Astrocyte of the cerebellum (primary cell): ENCODE results near the gene ZMIZ2.

Source experiments
- DNase-seq: peaks from one replicate; pipeline ENCODE4 v3.0.0-alpha.2; 2011; ENCODE audit warnings: low read depth
- H3K4me3 ChIP-seq: 2 replicates; pipeline ENCODE4 v1.5.1; 2011; ENCODE audit warnings: mild to moderate bottlenecking, low read depth, low read length, moderate library complexity
- in situ Hi-C: cut with HindIII; loops from 2 replicates; pipeline ENCODE4 v1.10.0; 2017; ENCODE audit warnings: low sequenced_read_pairs
- TF ChIP-seq, protein P1 (sequence below): IDR thresholded peaks from 2 replicates; pipeline ENCODE4 v1.5.1; 2012; ENCODE audit warnings: low read length, low read depth, moderate library complexity, mild to moderate bottlenecking; ENCODE audit errors: missing control alignments

The ZMIZ2 gene

DNA sequence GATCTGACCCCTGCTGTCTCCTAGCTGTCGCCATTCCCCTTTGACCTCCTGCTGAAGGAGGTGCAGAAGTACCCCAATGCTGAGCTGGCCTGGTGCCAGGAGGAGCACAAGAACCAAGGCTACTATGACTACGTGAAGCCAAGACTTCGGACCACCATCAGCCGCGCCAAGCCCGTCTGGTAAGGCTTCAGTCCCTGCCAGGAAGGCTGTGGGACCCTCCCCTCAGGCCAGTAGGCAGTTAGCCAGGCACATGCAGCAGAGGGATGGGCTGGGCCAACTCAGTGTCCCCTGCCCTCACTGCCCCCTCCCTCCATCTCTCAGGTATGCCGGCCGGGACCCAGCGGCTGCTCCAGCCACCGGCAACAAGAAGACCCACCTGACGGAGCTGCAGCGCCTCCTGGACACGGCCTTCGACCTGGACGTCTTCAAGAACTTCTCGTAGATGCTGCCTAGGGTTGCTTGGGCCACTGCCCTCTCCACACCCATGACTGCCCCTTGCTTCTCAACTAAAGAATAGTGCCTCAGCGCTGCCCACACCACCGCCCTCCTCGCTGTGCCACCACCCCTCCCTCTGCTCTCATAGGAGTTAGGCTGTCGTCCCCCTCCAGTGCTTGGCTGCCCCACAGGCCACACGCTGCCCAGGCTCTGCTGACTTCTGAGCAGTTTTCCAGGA is 41.0 kb upstream of the ZMIZ2 start:
- H3K4me3 ChIP-seq, result no peak overlapping the region
- no peak for DNase-seq
- in situ Hi-C loops, result no loop called here
- TF ChIP-seq, protein P1, sequence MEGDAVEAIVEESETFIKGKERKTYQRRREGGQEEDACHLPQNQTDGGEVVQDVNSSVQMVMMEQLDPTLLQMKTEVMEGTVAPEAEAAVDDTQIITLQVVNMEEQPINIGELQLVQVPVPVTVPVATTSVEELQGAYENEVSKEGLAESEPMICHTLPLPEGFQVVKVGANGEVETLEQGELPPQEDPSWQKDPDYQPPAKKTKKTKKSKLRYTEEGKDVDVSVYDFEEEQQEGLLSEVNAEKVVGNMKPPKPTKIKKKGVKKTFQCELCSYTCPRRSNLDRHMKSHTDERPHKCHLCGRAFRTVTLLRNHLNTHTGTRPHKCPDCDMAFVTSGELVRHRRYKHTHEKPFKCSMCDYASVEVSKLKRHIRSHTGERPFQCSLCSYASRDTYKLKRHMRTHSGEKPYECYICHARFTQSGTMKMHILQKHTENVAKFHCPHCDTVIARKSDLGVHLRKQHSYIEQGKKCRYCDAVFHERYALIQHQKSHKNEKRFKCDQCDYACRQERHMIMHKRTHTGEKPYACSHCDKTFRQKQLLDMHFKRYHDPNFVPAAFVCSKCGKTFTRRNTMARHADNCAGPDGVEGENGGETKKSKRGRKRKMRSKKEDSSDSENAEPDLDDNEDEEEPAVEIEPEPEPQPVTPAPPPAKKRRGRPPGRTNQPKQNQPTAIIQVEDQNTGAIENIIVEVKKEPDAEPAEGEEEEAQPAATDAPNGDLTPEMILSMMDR, result no peak

DNA sequence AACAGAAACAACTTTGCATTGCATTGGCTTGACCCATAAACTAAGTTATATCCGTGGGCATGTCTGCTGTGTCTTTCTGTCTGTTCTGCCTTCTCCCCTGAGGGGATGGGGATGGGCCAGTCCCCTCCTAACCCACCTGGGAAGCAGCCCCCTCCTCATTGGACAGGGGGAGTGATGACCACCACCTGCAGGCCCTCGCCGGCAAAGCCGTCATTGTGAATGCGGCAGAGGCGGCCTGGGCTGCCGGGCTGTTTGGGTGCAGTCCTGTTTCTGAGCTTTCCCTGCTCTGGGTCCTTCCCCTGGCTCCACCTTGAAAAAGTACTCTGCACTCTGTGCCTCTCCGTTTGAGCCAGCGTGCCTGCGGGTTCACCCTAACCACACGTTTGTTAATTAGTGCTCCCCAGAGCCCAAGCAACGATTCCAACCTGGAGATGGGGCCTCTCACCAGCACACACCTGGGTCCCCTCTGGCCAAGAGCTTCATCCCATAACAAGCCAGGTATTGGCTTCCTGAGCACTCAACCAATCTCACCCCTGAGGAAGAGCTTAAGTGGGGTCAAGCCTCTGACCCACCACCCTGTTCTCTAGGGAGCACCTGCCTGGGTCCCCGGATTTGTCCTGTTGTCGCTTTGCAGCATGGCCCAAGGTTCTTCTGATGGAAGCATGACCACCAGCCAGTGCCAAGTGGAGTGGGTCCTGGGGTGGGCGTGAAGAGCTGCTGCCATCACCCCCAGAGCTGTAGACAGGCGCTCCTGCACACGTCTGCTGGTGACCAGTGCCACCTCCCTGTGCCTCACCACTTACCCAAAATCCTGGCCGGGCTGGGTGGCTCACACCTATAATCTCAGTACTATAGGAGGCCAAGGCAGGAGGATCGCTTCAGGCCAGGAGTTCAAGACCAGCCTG is 39.4 kb upstream of the ZMIZ2 start:
- DNase-seq, result no peak
- in situ Hi-C loops, result no loop called here
- no peak overlapping the region for H3K4me3 ChIP-seq
- TF ChIP-seq, protein P1, result no peak

DNA sequence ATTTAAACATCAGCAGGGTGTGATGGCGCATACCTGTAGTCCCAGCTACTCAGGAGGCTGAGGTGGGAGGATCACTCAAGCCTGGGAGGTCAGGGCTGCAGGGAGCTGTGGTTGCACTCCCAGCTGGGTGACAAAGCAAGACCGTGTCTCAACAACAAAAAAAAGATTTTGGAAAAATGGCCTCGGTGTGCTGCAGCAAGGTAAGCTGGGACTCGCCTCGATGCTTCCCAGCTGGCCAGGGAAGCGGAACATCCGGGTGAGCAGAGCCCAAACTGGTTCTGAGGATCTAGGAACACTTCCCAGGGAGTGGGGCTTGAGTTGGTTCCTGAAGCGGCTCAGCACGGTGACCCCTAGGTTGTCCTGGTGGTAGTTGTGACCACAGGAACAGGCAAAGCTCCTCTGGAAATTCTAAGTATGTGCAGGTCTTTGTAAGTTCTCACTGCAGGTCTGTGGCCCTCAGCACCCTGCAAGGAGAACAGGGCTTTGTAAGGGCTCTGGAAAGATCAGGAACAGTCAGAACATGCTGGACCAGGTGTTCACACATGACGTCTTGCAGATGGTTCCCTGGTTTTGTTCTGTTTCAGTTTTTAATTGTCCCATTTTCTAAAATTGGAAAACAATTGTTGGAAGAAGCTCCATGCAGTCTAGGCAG is 38.6 kb upstream of the ZMIZ2 start:
- TF ChIP-seq, protein P1, result no peak
- H3K4me3 ChIP-seq, result no peak overlapping the region
- no peak for DNase-seq
- in situ Hi-C loops, result no loop called here

DNA sequence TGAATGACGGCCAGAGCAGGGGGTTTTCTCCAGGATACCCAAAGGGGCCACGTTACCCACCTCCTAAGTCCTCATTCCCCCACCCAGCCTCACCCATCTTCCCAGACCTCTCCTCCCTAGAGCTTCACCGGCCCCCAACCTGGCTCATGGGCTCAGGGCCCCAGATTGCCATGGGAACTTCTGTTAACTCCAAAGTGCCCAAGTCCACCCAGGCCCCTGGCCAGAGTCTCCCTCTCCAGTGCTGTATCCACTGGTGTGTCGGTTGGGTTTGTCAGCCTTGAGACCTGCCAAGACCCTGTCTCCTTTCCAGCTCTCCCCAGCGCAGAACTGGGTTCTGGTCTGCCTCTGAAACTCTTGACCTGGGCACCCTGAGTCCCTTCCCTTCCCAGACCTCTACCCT is 37.1 kb upstream of the ZMIZ2 start:
- DNase-seq, result no peak
- no peak overlapping the region for H3K4me3 ChIP-seq
- in situ Hi-C loops, result no loop called here
- TF ChIP-seq, protein P1, result no peak

DNA sequence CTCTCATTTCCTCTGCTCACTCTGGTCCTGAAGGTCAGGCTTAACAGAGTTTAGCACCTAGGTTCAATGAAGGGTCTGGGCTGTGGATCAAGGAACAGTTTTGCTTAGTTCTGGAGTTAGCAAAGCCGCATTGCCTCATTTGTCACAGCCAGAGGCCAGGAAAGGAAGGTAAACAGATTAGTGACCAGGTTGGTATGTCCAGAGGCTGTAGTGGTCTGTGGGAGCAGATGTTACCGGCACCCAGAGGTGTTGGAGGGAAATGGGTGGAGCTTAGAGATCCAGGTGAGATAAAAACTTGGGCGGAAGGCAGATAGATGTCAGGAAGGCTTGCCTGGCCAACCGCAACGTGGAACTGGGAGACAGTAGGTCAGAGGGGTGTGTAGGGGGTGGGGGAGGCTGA is 36.6 kb upstream of the ZMIZ2 start:
- in situ Hi-C loops, result no loop called here

DNA sequence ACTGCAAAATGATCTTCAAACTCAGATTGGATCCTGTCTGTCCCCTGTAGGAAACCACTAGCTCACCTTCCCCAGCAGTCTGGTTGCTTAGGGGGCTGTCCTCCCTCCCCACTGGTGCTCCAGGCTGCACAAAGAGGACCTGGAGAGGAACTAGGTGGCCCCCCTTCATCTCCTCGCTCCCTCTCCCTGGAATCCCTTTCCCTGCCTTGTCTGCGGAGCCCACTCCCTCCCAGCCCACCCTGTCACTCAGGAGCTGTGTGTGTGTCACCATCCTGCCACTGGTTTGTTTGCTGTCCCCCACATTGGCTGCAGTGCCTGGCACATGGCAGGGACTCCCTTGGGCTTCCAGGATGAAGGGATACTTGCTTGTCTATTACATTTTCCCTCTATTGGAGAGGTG is 35.5 kb upstream of the ZMIZ2 start:
- TF ChIP-seq, protein P1, result no peak
- in situ Hi-C loops, result no loop called here
- no peak overlapping the region for H3K4me3 ChIP-seq
- no peak for DNase-seq

More for the DNA sequence above, 36.6 kb upstream of the ZMIZ2 start:
- no peak for DNase-seq
- TF ChIP-seq, protein P1, result no peak
- H3K4me3 ChIP-seq, result no peak overlapping the region
